Measurements from ENCODE around the gene LBR.

The LBR gene

GRCh38 chr1:225468270-225469020 lies 40.6 kb upstream of the LBR start:
- H2BK5ac ChIP-seq (ENCODE audit: low read length) = no peak overlapping the region
- no peak overlapping the region for H2AFZ ChIP-seq (ENCODE audit: low read length)
- no peaks in the 10 kb centered on the region for H3K36me3 ChIP-seq (replicated peaks in 1 of 2; ENCODE audit: control insufficient read depth in 2 of 2, insufficient read depth in 2 of 2, low read length in 2 of 2)
- H3K4me1 ChIP-seq (ENCODE audit: control insufficient read depth in 2 of 2, insufficient read depth in 1 of 2, low read depth in 1 of 2, low read length in 2 of 2) = peaks cover 19 to 22% of the 10 kb centered on the region in 2 donors
- H2BK12ac ChIP-seq (ENCODE audit: low read length) = no peak overlapping the region
- H3K9me3 ChIP-seq (replicated peaks in 1 of 2; ENCODE audit: control insufficient read depth in 2 of 2, insufficient read depth in 1 of 2, low read depth in 1 of 2, low read length in 2 of 2) = no peaks in the 10 kb centered on the region
- H3K9ac ChIP-seq (ENCODE audit: low read depth, low read length, poor library complexity) = no peak overlapping the region
- no peak overlapping the region for H4K91ac ChIP-seq (ENCODE audit: low read depth, low read length, poor library complexity)
- H3K4me2 ChIP-seq (ENCODE audit: insufficient read depth, low read length, poor library complexity, severe bottlenecking) = no peak overlapping the region
- no CpG with 5 or more reads among the region's 10 CpGs for WGBS, 2 donors (ENCODE audit: extremely low coverage in 2 of 2, insufficient read length in 2 of 2, insufficient replicate concordance in 1 of 2)
- H3K27ac ChIP-seq (replicated peaks; ENCODE audit: low read length) = no peak overlapping the region
- no peaks in the 10 kb centered on the region for H3K79me1 ChIP-seq (ENCODE audit: low read depth, low read length)
- no peak overlapping the region for H2BK15ac ChIP-seq (ENCODE audit: low read length)
- H3K4ac ChIP-seq (ENCODE audit: low read length) = no peak overlapping the region
- H3K14ac ChIP-seq (ENCODE audit: low read length) = no peak overlapping the region
- no peak overlapping the region for H4K8ac ChIP-seq (ENCODE audit: low read depth, low read length)
- H2AK5ac ChIP-seq (ENCODE audit: low read depth, low read length) = no peak overlapping the region
- no peak overlapping the region for H3K4me3 ChIP-seq (ENCODE audit: low read length in 2 of 2)
- H2BK120ac ChIP-seq (ENCODE audit: low read depth, low read length) = no peak overlapping the region
- H3K18ac ChIP-seq (ENCODE audit: low read length) = no peak overlapping the region
- no peaks in the 10 kb centered on the region for H3K27me3 ChIP-seq (ENCODE audit: control insufficient read depth in 3 of 3, insufficient read depth in 3 of 3, low read depth in 1 of 3, low read length in 3 of 3)
- H3K23ac ChIP-seq (ENCODE audit: low read depth, low read length, poor library complexity) = no peak overlapping the region
- DNase-seq (ENCODE audit: low spot score) = no peak

- Histone ChIP-seq H3K36me3 (replicated peaks in 1 of 2; ENCODE audit: control insufficient read depth in 2 of 2, insufficient read depth in 2 of 2, low read length in 2 of 2) (no peaks in the 10 kb centered on the region), H2BK15ac (ENCODE audit: low read length) (peak overlapping the region; percentile 62), H3K79me1 (ENCODE audit: low read depth, low read length) (no peaks in the 10 kb centered on the region), H2BK12ac (ENCODE audit: low read length) (no peak overlapping the region), H2AFZ (ENCODE audit: low read length) (no peak overlapping the region), H3K14ac (ENCODE audit: low read length) (no peak overlapping the region), H3K27ac (replicated peaks; ENCODE audit: low read length) (no peak overlapping the region), H3K4ac (ENCODE audit: low read length) (no peak overlapping the region), H3K23ac (ENCODE audit: low read depth, low read length, poor library complexity) (no peak overlapping the region), H3K9ac (ENCODE audit: low read depth, low read length, poor library complexity) (no peak overlapping the region), H3K9me3 (replicated peaks in 1 of 2; ENCODE audit: control insufficient read depth in 2 of 2, insufficient read depth in 1 of 2, low read depth in 1 of 2, low read length in 2 of 2) (no peaks in the 10 kb centered on the region), H3K27me3 (ENCODE audit: control insufficient read depth in 3 of 3, insufficient read depth in 3 of 3, low read depth in 1 of 3, low read length in 3 of 3) (no peaks in the 10 kb centered on the region), H2AK5ac (ENCODE audit: low read depth, low read length) (peak overlapping the region; percentile 74), H3K4me1 (ENCODE audit: control insufficient read depth in 2 of 2, insufficient read depth in 1 of 2, low read depth in 1 of 2, low read length in 2 of 2) (peaks cover 26 to 30% of the 10 kb centered on the region in 2 donors), H4K91ac (ENCODE audit: low read depth, low read length, poor library complexity) (no peak overlapping the region), H3K4me2 (ENCODE audit: insufficient read depth, low read length, poor library complexity, severe bottlenecking) (no peak overlapping the region), H2BK5ac (ENCODE audit: low read length) (peak overlapping the region; percentile 77), H3K18ac (ENCODE audit: low read length) (peak overlapping the region; percentile 83), H3K4me3 (ENCODE audit: low read length in 2 of 2) (no peak overlapping the region), H4K8ac (ENCODE audit: low read depth, low read length) (no peak overlapping the region), H2BK120ac (ENCODE audit: low read depth, low read length) (no peak overlapping the region)
- no CpG with 5 or more reads among the region's 26 CpGs for WGBS, 2 donors (ENCODE audit: extremely low coverage in 2 of 2, insufficient read length in 2 of 2, insufficient replicate concordance in 1 of 2)
- DNase-seq (ENCODE audit: low spot score) = no peak
These were observed 39.6 kb upstream of the LBR start for GRCh38 chr1:225467193-225468020.

GRCh38 chr1:225466848-225467192 lies 39.0 kb upstream of the LBR start:
- Histone ChIP-seq H2BK12ac (ENCODE audit: low read length) (no peak overlapping the region), H3K36me3 (replicated peaks in 1 of 2; ENCODE audit: control insufficient read depth in 2 of 2, insufficient read depth in 2 of 2, low read length in 2 of 2) (no peaks in the 10 kb centered on the region), H3K9ac (ENCODE audit: low read depth, low read length, poor library complexity) (no peak overlapping the region), H3K4me2 (ENCODE audit: insufficient read depth, low read length, poor library complexity, severe bottlenecking) (no peak overlapping the region), H3K4ac (ENCODE audit: low read length) (no peak overlapping the region), H3K79me1 (ENCODE audit: low read depth, low read length) (no peaks in the 10 kb centered on the region), H4K91ac (ENCODE audit: low read depth, low read length, poor library complexity) (no peak overlapping the region), H3K4me1 (ENCODE audit: control insufficient read depth in 2 of 2, insufficient read depth in 1 of 2, low read depth in 1 of 2, low read length in 2 of 2) (peaks cover 28 to 30% of the 10 kb centered on the region in 2 donors), H3K27ac (replicated peaks; ENCODE audit: low read length) (no peak overlapping the region), H3K23ac (ENCODE audit: low read depth, low read length, poor library complexity) (no peak overlapping the region), H2BK120ac (ENCODE audit: low read depth, low read length) (no peak overlapping the region), H3K18ac (ENCODE audit: low read length) (no peak overlapping the region), H3K14ac (ENCODE audit: low read length) (no peak overlapping the region), H3K9me3 (replicated peaks in 1 of 2; ENCODE audit: control insufficient read depth in 2 of 2, insufficient read depth in 1 of 2, low read depth in 1 of 2, low read length in 2 of 2) (no peaks in the 10 kb centered on the region), H4K8ac (ENCODE audit: low read depth, low read length) (no peak overlapping the region), H2AFZ (ENCODE audit: low read length) (no peak overlapping the region), H2BK5ac (ENCODE audit: low read length) (no peak overlapping the region), H3K4me3 (ENCODE audit: low read length in 2 of 2) (no peak overlapping the region), H3K27me3 (ENCODE audit: control insufficient read depth in 3 of 3, insufficient read depth in 3 of 3, low read depth in 1 of 3, low read length in 3 of 3) (no peaks in the 10 kb centered on the region), H2AK5ac (ENCODE audit: low read depth, low read length) (no peak overlapping the region), H2BK15ac (ENCODE audit: low read length) (no peak overlapping the region)
- DNase-seq (ENCODE audit: low spot score) = no peak
- WGBS, 2 donors (ENCODE audit: extremely low coverage in 2 of 2, insufficient read length in 2 of 2, insufficient replicate concordance in 1 of 2) = no CpG with 5 or more reads among the region's 4 CpGs

- Histone ChIP-seq H3K14ac (ENCODE audit: low read length) (no peak overlapping the region), H3K9me3 (replicated peaks in 1 of 2; ENCODE audit: control insufficient read depth in 2 of 2, insufficient read depth in 1 of 2, low read depth in 1 of 2, low read length in 2 of 2) (no peaks in the 10 kb centered on the region), H2BK5ac (ENCODE audit: low read length) (peak overlapping the region; percentile 29), H3K27ac (replicated peaks; ENCODE audit: low read length) (peak overlapping the region; percentile 82), H2BK15ac (ENCODE audit: low read length) (peak overlapping the region; percentile 93), H3K79me1 (ENCODE audit: low read depth, low read length) (no peaks in the 10 kb centered on the region), H3K4me1 (ENCODE audit: control insufficient read depth in 2 of 2, insufficient read depth in 1 of 2, low read depth in 1 of 2, low read length in 2 of 2) (peaks cover 30 to 31% of the 10 kb centered on the region in 2 donors), H3K27me3 (ENCODE audit: control insufficient read depth in 3 of 3, insufficient read depth in 3 of 3, low read depth in 1 of 3, low read length in 3 of 3) (no peaks in the 10 kb centered on the region), H2AFZ (ENCODE audit: low read length) (peak overlapping the region; percentile 92), H3K18ac (ENCODE audit: low read length) (peak overlapping the region; percentile 96), H3K23ac (ENCODE audit: low read depth, low read length, poor library complexity) (no peak overlapping the region), H3K4ac (ENCODE audit: low read length) (no peak overlapping the region), H2BK120ac (ENCODE audit: low read depth, low read length) (peak overlapping the region; percentile 78), H3K9ac (ENCODE audit: low read depth, low read length, poor library complexity) (no peak overlapping the region), H4K8ac (ENCODE audit: low read depth, low read length) (no peak overlapping the region), H3K4me3 (ENCODE audit: low read length in 2 of 2) (no peak overlapping the region), H2AK5ac (ENCODE audit: low read depth, low read length) (peak overlapping the region; percentile 96), H2BK12ac (ENCODE audit: low read length) (peak overlapping the region; percentile 77), H3K4me2 (ENCODE audit: insufficient read depth, low read length, poor library complexity, severe bottlenecking) (no peak overlapping the region), H4K91ac (ENCODE audit: low read depth, low read length, poor library complexity) (peak overlapping the region; percentile 90), H3K36me3 (replicated peaks in 1 of 2; ENCODE audit: control insufficient read depth in 2 of 2, insufficient read depth in 2 of 2, low read length in 2 of 2) (no peaks in the 10 kb centered on the region)
- no CpG with 5 or more reads among the region's 26 CpGs for WGBS, 2 donors (ENCODE audit: extremely low coverage in 2 of 2, insufficient read length in 2 of 2, insufficient replicate concordance in 1 of 2)
- no peak for DNase-seq (ENCODE audit: low spot score)
These were observed 38.1 kb upstream of the LBR start for GRCh38 chr1:225465793-225466517.
